ENCODE results near the gene SKAP1.

Gene SKAP1

GRCh38 chr17:48254896-48255295 is 175.1 kb downstream of the SKAP1 start:
- TF ChIP-seq SNAI2 (CRISPR knock-in tag; IDR thresholded peaks at IDR 0.05) (no peak), ESRRG (CRISPR knock-in tag; IDR thresholded peaks at IDR 0.05) (no peak), OSR1 (CRISPR knock-in tag; IDR thresholded peaks at IDR 0.05) (no peak), CSDC2 (CRISPR knock-in tag; IDR thresholded peaks at IDR 0.05) (no peak), RARB (CRISPR knock-in tag; IDR thresholded peaks at IDR 0.05) (no peak), ISL1 (CRISPR knock-in tag; IDR thresholded peaks at IDR 0.05) (no peak), TOX (CRISPR knock-in tag; IDR thresholded peaks at IDR 0.05; ENCODE audit: borderline replicate concordance) (no peak), PPARA (CRISPR knock-in tag; IDR thresholded peaks at IDR 0.05; ENCODE audit: borderline replicate concordance) (no peak), TCF4 (CRISPR knock-in tag; IDR thresholded peaks at IDR 0.05; ENCODE audit: borderline replicate concordance) (no peak)
- TF ChIP-seq, protein P1, sequence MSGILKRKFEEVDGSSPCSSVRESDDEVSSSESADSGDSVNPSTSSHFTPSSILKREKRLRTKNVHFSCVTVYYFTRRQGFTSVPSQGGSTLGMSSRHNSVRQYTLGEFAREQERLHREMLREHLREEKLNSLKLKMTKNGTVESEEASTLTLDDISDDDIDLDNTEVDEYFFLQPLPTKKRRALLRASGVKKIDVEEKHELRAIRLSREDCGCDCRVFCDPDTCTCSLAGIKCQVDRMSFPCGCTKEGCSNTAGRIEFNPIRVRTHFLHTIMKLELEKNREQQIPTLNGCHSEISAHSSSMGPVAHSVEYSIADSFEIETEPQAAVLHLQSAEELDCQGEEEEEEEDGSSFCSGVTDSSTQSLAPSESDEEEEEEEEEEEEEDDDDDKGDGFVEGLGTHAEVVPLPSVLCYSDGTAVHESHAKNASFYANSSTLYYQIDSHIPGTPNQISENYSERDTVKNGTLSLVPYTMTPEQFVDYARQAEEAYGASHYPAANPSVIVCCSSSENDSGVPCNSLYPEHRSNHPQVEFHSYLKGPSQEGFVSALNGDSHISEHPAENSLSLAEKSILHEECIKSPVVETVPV (CRISPR knock-in tag; IDR thresholded peaks at IDR 0.05): no peak
- ATAC-seq: no peak

DNA sequence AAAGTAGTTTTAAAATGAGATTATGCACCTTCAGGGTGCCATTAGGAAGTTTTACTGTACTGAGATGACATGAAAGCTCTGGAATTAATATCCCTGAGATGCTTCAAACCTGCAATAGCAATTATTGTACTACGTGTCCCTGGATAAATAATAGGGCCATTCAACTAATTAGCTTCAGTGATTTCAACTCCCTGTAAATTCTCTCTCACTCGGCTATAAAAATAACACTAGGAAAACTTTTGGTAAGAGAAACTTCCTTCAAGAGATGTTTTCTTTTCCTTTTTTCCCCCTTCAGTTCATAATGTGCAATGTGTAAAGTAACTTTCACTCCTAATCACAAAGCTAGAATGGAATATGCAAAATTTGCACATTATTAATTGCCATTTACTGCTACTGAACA is 176.0 kb downstream of the SKAP1 start:
- no peak for ATAC-seq
- TF ChIP-seq BACH2 (CRISPR knock-in tag; IDR thresholded peaks at IDR 0.05; ENCODE audit: borderline replicate concordance) (no peak), TCF4 (CRISPR knock-in tag; IDR thresholded peaks at IDR 0.05; ENCODE audit: borderline replicate concordance) (no peak), ZNF8 (CRISPR knock-in tag; IDR thresholded peaks at IDR 0.05) (no peak), GLIS3 (CRISPR knock-in tag; IDR thresholded peaks at IDR 0.05) (no peak), ZFP30 (CRISPR knock-in tag; IDR thresholded peaks at IDR 0.05) (no peak), ZC3H10 (CRISPR knock-in tag; IDR thresholded peaks at IDR 0.05) (no peak), ZNF70 (CRISPR knock-in tag; IDR thresholded peaks at IDR 0.05) (no peak), ZFP3 (CRISPR knock-in tag; IDR thresholded peaks at IDR 0.05) (no peak), POU6F1 (CRISPR knock-in tag; IDR thresholded peaks at IDR 0.05; ENCODE audit: borderline replicate concordance, low read depth) (no peak), SNAI2 (CRISPR knock-in tag; IDR thresholded peaks at IDR 0.05) (no peak), ESRRG (CRISPR knock-in tag; IDR thresholded peaks at IDR 0.05) (no peak)

GRCh38 chr17:48251950-48252349 is 178.1 kb downstream of the SKAP1 start:
- no peak for ATAC-seq
- TF ChIP-seq ZC3H10 (CRISPR knock-in tag; IDR thresholded peaks at IDR 0.05) (no peak), OSR1 (CRISPR knock-in tag; IDR thresholded peaks at IDR 0.05) (no peak), RARB (CRISPR knock-in tag; IDR thresholded peaks at IDR 0.05) (no peak), POU6F1 (CRISPR knock-in tag; IDR thresholded peaks at IDR 0.05; ENCODE audit: borderline replicate concordance, low read depth) (no peak), ZNF70 (CRISPR knock-in tag; IDR thresholded peaks at IDR 0.05) (no peak), TOX (CRISPR knock-in tag; IDR thresholded peaks at IDR 0.05; ENCODE audit: borderline replicate concordance) (no peak), ISL1 (CRISPR knock-in tag; IDR thresholded peaks at IDR 0.05) (no peak), CSDC2 (CRISPR knock-in tag; IDR thresholded peaks at IDR 0.05) (no peak)
- TF ChIP-seq, protein P1 (CRISPR knock-in tag; IDR thresholded peaks at IDR 0.05): no peak
- TF ChIP-seq, protein P2, sequence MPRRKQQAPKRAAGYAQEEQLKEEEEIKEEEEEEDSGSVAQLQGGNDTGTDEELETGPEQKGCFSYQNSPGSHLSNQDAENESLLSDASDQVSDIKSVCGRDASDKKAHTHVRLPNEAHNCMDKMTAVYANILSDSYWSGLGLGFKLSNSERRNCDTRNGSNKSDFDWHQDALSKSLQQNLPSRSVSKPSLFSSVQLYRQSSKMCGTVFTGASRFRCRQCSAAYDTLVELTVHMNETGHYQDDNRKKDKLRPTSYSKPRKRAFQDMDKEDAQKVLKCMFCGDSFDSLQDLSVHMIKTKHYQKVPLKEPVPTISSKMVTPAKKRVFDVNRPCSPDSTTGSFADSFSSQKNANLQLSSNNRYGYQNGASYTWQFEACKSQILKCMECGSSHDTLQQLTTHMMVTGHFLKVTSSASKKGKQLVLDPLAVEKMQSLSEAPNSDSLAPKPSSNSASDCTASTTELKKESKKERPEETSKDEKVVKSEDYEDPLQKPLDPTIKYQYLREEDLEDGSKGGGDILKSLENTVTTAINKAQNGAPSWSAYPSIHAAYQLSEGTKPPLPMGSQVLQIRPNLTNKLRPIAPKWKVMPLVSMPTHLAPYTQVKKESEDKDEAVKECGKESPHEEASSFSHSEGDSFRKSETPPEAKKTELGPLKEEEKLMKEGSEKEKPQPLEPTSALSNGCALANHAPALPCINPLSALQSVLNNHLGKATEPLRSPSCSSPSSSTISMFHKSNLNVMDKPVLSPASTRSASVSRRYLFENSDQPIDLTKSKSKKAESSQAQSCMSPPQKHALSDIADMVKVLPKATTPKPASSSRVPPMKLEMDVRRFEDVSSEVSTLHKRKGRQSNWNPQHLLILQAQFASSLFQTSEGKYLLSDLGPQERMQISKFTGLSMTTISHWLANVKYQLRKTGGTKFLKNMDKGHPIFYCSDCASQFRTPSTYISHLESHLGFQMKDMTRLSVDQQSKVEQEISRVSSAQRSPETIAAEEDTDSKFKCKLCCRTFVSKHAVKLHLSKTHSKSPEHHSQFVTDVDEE (CRISPR knock-in tag; IDR thresholded peaks at IDR 0.05): no peak

GRCh38 chr17:48250949-48251348 is 179.1 kb downstream of the SKAP1 start:
- no peak for ATAC-seq
- TF ChIP-seq POU6F1 (CRISPR knock-in tag; IDR thresholded peaks at IDR 0.05; ENCODE audit: borderline replicate concordance, low read depth): no peak
- TF ChIP-seq SNAI2 (CRISPR knock-in tag; IDR thresholded peaks at IDR 0.05): no peak
- no peak for TF ChIP-seq ZFP30 (CRISPR knock-in tag; IDR thresholded peaks at IDR 0.05)
- TF ChIP-seq, protein P1 (CRISPR knock-in tag; IDR thresholded peaks at IDR 0.05): no peak
- no peak for TF ChIP-seq ESRRG (CRISPR knock-in tag; IDR thresholded peaks at IDR 0.05)
- TF ChIP-seq ZNF8 (CRISPR knock-in tag; IDR thresholded peaks at IDR 0.05): no peak
- TF ChIP-seq TOX (CRISPR knock-in tag; IDR thresholded peaks at IDR 0.05; ENCODE audit: borderline replicate concordance): no peak
- no peak for TF ChIP-seq CSDC2 (CRISPR knock-in tag; IDR thresholded peaks at IDR 0.05)
- TF ChIP-seq RARB (CRISPR knock-in tag; IDR thresholded peaks at IDR 0.05): no peak
- no peak for TF ChIP-seq TCF4 (CRISPR knock-in tag; IDR thresholded peaks at IDR 0.05; ENCODE audit: borderline replicate concordance)
- no peak for TF ChIP-seq ZNF70 (CRISPR knock-in tag; IDR thresholded peaks at IDR 0.05)
- no peak for TF ChIP-seq ZNF565 (CRISPR knock-in tag; conservative IDR thresholded peaks at IDR 0.05; ENCODE audit: low read depth)
- no peak for TF ChIP-seq ARNTL (CRISPR knock-in tag; IDR thresholded peaks at IDR 0.05; ENCODE audit: borderline replicate concordance, low read depth)
- TF ChIP-seq ZFP3 (CRISPR knock-in tag; IDR thresholded peaks at IDR 0.05): no peak

Measured in SK-N-SH treated with all-trans-retinoic acid at 6 μM for 48 hours (cell line).